DND-41 (cell line): Measurements from ENCODE around the gene C6.

Source experiments
- ATAC-seq: fragments of 200-7000 bp; cut with Tn5 transposase; 3 replicates; pipeline ENCODE4 v1.9.1; 2021; ENCODE audit warnings: low read depth; ENCODE audit not compliant: insufficient read depth
- DNase-seq: peaks from one replicate; pipeline ENCODE4 v3.0.0-alpha.2; 2020
- H2AFZ ChIP-seq: 2 replicates; pipeline ENCODE4 v1.6.0; 2012; ENCODE audit warnings: low read depth, low read length
- H3K27ac ChIP-seq: 2 replicates; pipeline ENCODE4 v1.5.1; 2012; ENCODE audit warnings: low read length, inconsistent platforms
- H3K27me3 ChIP-seq: fragments of 200-600 bp; sonication (generic); 2 replicates; pipeline ENCODE4 v1.6.0; 2012; ENCODE audit warnings: low read length, mild to moderate bottlenecking, inconsistent platforms; ENCODE audit not compliant: insufficient read depth, poor library complexity
- H3K36me3 ChIP-seq: 2 replicates; pipeline ENCODE4 v1.5.1; 2012; ENCODE audit warnings: low read length, inconsistent platforms; ENCODE audit not compliant: insufficient read depth
- H3K4me1 ChIP-seq: 2 replicates; pipeline ENCODE4 v1.5.1; 2012; ENCODE audit warnings: mild to moderate bottlenecking, low read length; ENCODE audit not compliant: insufficient read depth
- H3K4me2 ChIP-seq: 2 replicates; pipeline ENCODE4 v1.6.0; 2012; ENCODE audit warnings: mild to moderate bottlenecking, moderate library complexity, low read length, inconsistent platforms; ENCODE audit not compliant: insufficient read depth
- H3K4me3 ChIP-seq, 2 experiments: fragments of 200-600 bp in 1 of 2; shearing (Covaris generic) in 1 of 2; 2 replicates each; pipeline ENCODE4 v1.5.1; 2012 to 2016; ENCODE audit warnings: inconsistent platforms in 2 of 2, low read length in 2 of 2, mild to moderate bottlenecking in 2 of 2, low read depth in 1 of 2, moderate library complexity in 1 of 2
- H3K79me2 ChIP-seq: 2 replicates; pipeline ENCODE4 v1.6.0; 2012; ENCODE audit warnings: low read length, inconsistent platforms; ENCODE audit not compliant: insufficient read depth
- H3K9ac ChIP-seq: 2 replicates; pipeline ENCODE4 v1.6.0; 2012; ENCODE audit warnings: low read depth, mild to moderate bottlenecking, inconsistent platforms, low read length, moderate library complexity
- H3K9me3 ChIP-seq: 2 replicates; pipeline ENCODE4 v1.5.1; 2012; ENCODE audit warnings: low read length, moderate library complexity, mild to moderate bottlenecking, inconsistent platforms; ENCODE audit not compliant: insufficient read depth, severe bottlenecking
- H4K20me1 ChIP-seq: 2 replicates; pipeline ENCODE4 v1.6.0; 2012; ENCODE audit warnings: low read length; ENCODE audit not compliant: insufficient read depth
- CTCF ChIP-seq: IDR thresholded peaks from 2 replicates; pipeline ENCODE4 v1.5.1; 2012; ENCODE audit warnings: borderline replicate concordance, low read length, moderate library complexity, mild to moderate bottlenecking; ENCODE audit not compliant: poor library complexity, severe bottlenecking; ENCODE audit errors: extremely low read depth
- EZH2 ChIP-seq: IDR thresholded peaks from 3 replicates; pipeline ENCODE4 v1.6.1; 2012; ENCODE audit warnings: borderline replicate concordance, low read depth, mild to moderate bottlenecking, moderate library complexity, low read length, inconsistent platforms; ENCODE audit not compliant: severe bottlenecking

Gene C6

DNA sequence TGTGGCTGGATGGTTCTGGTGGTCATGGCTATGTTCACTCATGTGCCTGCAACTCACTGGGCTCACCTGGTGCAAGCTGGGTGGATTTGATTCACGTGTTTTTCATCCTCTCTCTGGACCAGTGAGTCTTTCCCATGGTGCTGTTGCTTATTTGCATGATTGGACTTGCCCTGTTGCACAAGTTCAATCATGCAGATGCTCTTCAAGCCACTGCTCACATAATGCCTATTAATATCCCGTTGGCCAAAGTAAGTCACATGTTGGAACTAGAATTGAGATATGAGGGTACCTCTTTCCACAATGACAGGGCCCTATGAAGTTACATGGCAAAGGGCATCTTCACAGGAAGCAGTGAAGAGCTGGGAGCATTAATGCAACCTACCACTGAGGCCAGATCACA lies 115.7 kb downstream of the C6 start:
- H3K4me2 ChIP-seq, result no peak overlapping the region
- H2AFZ ChIP-seq, result no peak overlapping the region
- no peak overlapping the region for H3K4me3 ChIP-seq
- no peaks in the 10 kb centered on the region for H3K27me3 ChIP-seq
- H3K4me1 ChIP-seq, result no peaks in the 10 kb centered on the region
- H3K9me3 ChIP-seq, result no peaks in the 10 kb centered on the region
- DNase-seq (no peak), ATAC-seq (no peak)
- H3K36me3 ChIP-seq, result no peaks in the 10 kb centered on the region
- H3K27ac ChIP-seq, result no peak overlapping the region
- no peak for TF ChIP-seq CTCF
- TF ChIP-seq EZH2, result no peak
- no peaks in the 10 kb centered on the region for H3K79me2 ChIP-seq
- H3K9ac ChIP-seq, result no peak overlapping the region
- no peaks in the 10 kb centered on the region for H4K20me1 ChIP-seq

DNA sequence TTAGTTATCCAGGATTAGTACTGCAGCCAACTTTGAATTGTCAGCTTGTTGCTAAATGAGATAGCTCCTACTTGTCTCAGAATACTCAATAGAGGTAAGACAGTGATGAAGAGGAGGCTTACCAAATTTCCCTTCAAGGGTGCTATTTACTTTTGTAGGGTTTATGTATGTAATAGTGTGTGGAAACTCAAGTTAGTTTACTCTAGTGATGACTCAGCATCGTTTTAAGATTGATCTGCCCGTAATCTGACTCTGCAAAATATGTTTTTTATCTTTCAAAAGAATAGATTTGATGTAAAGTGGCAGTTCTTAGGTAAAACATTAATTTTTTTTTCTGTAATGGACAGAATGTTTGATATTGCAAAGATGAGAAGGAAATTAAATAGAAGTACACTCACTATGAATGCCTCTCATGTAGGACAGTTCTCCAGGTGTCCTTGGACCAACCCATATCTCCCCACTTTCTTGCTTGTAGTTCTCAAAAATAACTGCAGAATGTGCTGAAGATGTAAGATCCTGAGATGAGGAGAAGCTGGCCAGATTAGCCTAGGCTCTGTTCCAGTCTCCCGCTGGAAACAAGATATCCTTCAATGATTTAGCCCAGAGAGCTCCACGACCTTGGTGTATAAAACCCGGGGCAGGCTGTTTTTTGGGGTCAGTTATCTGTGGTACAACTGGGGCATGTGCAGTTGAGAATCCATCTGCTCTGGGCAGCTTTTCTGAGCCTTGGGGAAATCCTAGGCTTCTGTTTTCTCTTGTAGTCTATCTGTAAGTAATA lies 117.8 kb downstream of the C6 start:
- Histone ChIP-seq H3K27ac (no peak overlapping the region), H3K4me1 (no peaks in the 10 kb centered on the region), H3K79me2 (no peaks in the 10 kb centered on the region), H3K27me3 (no peaks in the 10 kb centered on the region), H2AFZ (no peak overlapping the region), H3K4me3 (no peak overlapping the region), H3K4me2 (no peak overlapping the region), H3K9ac (no peak overlapping the region), H3K36me3 (no peaks in the 10 kb centered on the region), H3K9me3 (no peaks in the 10 kb centered on the region), H4K20me1 (no peaks in the 10 kb centered on the region)
- TF ChIP-seq EZH2 (no peak), CTCF (no peak)
- DNase-seq, result no peak
- no peak for ATAC-seq

GRCh38 chr5:41094871-41095270 lies 118.5 kb downstream of the C6 start:
- Histone ChIP-seq H3K27me3 (no peaks in the 10 kb centered on the region), H3K27ac (no peak overlapping the region), H4K20me1 (no peaks in the 10 kb centered on the region), H3K36me3 (no peaks in the 10 kb centered on the region), H3K4me3 (no peak overlapping the region), H3K4me1 (no peaks in the 10 kb centered on the region), H3K4me2 (no peak overlapping the region), H3K9ac (no peak overlapping the region), H2AFZ (no peak overlapping the region), H3K9me3 (no peaks in the 10 kb centered on the region), H3K79me2 (no peaks in the 10 kb centered on the region)
- DNase-seq, result no peak
- TF ChIP-seq EZH2 (no peak), CTCF (no peak)
- no peak for ATAC-seq
